Stimulated activated naive CD4-positive, alpha-beta T cell (primary cell): ENCODE data around the gene CNN1.
A peak's percentile ranks its signal among the peaks of the same experiment; 100 is the strongest.
"Not testable (repeated sequence)": the region's sequence is repeated elsewhere in the genome, so short reads cannot be mapped to it uniquely, and the experiment has no call there.

Source experiments
- DNase-seq, 6 experiments: peaks; one replicate each; lab custom pipeline; 2025; lab: John Stamatoyannopoulos, UW

Gene CNN1

GRCh38 chr19:11566164-11566563 is 27.5 kb downstream of the CNN1 start:
- no peak for DNase-seq

DNA sequence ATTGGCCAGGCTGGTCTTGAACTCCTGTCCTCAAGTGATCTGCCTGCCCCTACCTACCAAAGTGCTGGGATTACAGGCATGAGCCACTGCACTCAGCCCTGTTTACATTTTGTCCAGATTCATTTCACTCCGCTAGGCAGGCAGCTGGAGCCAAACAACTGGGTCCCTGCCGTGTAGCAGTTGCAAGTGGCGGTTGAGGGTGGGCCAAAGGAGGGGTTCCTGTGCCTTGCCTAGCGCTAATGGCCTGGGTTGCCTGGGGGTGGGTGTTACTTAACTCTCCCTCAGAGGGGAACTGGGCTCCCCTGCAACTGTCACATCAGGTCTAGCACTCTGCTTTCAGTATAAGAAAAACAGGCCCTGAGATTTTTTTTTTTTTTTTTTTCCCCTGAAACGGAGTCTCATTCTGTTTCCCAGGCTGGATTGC is 31.4 kb downstream of the CNN1 start:
- DNase-seq, result no peak

- DNase-seq, result not testable (repeated sequence)
These were observed 34.7 kb downstream of the CNN1 start for GRCh38 chr19:11573354-11573753.

DNA sequence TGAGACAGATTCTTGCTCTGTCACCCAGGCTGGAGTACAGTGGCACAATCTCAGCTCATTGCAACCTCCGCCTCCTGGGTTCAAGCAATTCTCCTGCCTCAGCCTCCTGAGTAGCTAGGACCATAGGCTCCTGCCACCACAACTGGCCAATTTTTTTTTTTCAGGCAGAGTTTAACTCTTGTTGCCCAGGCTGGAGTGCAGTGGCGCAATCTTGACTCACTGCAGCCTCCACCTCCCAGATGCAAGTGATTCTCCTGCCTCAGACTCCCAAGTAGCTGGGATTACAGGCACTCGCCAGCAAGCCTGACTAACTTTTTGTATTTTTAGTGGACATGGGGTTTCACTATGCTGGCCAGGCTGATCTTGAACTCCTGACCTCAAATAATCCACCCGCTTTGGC is 35.1 kb downstream of the CNN1 start:
- DNase-seq, result not testable (repeated sequence)

DNA sequence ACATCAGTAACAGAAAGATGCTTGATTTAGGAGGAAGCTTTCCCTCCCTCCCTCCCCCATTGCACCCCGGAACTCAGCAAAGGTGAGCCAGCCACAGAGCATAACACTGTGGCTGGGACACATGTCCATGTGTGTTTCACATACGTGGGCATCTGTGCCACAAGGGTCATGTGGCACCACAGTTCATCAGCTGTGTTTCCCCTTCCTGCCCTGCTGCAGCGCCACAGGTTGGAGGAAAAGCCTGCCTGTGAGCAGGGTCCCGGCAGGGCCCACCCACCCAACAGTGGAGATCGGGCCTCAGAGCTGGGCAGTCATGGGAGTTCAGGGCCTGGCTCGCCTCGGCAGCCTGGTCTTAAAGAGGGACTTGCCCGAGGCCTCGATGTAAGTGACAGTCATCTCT is 36.0 kb downstream of the CNN1 start:
- no peak for DNase-seq

DNA sequence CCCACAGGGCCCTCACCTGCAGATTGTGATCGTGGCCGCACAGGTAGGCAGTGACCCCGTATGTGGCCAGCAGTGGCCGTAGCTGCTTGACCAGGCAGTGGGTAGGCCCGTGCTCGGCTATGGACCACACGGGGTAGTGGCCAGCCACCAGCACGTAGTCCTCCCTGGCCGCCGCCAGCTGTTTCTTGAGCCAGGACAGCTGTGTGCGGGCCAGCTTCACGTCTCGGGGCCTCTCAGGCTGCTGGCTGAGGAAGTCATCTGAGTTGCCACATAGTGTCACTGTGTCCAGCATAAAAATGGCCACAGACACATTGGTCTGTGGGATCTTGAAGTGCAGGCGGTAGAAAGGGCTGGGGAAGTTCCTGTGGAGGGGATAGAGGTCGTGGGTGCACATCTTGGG is 37.6 kb downstream of the CNN1 start:
- DNase-seq, result no peak

- peak in 2 of 6 experiments; percentile 16 to 32 for DNase-seq
These were observed 39.0 kb downstream of the CNN1 start, which contains the start of gene ACP5 for GRCh38 chr19:11577451-11578257. Gene ACP5 (minus strand): TSS chr19:11577645. CDS start chr19:11577317, 328 bp downstream.

DNA sequence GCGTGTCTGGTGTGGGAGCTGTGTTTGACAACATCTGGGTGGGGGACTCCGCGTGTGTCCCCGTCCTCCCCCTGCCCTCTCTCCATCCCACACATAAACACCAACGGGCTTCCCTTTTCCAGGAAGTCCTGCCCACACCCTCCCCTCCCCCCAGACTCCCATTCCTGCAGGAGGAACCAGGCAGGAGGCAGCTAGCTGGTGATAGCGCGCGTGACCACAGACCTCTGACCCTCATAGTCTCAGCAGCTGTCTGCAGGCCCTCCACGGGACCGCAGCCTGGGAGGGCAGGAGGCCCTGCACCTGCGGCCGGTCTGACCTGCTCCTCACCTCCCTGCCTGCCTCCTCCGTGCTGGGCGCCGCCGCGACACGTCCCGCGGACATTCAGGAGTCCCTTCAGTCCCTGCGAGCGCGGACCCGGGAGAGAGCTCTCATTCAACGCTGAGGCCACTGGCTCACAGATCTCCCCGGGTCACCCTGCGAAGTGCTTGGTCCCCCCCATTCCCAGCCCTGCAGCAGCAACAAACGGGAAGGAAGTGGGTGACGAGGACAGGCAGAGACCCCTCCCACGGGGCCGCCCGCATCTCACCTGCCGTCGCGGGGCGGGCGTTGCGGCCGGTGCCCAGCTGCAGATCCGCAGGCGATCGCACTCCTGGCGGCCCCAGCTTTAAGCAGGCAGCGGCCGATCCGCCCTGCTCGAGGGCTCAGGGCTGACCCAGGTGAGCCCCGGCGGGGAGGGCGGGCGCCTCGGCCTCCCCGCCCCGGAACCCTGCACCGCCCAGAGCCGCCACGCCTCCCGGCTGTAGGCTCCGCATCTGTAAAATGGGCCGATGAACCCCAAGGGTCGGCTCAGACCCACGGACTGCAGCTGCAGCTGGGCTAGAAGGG is 39.8 kb downstream of the CNN1 start:
- peak in 5 of 6 experiments; percentile 11 to 48 (median 32) for DNase-seq

GRCh38 chr19:11580116-11580515 is 41.5 kb downstream of the CNN1 start:
- no peak for DNase-seq

DNA sequence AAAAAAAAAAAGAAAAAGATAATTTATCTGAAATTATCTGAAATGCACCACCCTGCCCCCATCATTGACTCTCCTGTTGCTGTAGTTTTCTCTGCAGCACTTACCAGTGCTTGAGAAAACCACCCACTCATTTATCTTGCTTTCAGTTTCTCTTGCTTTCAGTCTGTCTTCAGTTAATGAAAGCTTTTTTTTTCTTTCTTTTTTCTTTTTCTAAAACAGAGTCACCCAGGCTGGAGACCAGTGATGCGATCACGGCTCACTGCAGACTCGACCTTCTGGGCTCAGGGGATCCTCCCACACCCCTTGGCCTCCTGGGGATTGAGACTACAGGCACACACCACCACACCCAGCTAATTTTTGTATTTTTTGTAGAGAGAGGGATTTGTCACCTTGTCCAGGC is 43.1 kb downstream of the CNN1 start:
- peak in 4 of 6 experiments; percentile 13 to 55 (median 50) for DNase-seq

DNA sequence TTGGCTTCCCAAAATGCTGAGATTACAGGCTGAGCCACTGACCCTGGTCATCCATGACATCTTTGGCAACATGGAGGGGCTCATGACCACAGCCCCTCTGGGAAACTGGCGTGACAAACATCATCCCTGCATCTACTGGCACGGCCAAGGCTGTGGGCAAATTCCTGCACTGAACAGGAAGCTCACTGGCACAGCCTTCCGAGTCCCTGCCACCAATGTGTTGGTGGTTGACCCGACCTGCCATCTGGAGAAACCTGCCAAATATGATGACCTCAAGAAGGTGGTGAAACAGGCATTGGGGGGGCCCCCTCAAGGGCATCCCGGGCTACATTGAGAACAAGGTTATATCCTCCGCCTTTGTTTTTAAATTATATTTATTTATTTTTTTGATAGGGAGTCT is 47.7 kb downstream of the CNN1 start:
- no peak for DNase-seq

DNA sequence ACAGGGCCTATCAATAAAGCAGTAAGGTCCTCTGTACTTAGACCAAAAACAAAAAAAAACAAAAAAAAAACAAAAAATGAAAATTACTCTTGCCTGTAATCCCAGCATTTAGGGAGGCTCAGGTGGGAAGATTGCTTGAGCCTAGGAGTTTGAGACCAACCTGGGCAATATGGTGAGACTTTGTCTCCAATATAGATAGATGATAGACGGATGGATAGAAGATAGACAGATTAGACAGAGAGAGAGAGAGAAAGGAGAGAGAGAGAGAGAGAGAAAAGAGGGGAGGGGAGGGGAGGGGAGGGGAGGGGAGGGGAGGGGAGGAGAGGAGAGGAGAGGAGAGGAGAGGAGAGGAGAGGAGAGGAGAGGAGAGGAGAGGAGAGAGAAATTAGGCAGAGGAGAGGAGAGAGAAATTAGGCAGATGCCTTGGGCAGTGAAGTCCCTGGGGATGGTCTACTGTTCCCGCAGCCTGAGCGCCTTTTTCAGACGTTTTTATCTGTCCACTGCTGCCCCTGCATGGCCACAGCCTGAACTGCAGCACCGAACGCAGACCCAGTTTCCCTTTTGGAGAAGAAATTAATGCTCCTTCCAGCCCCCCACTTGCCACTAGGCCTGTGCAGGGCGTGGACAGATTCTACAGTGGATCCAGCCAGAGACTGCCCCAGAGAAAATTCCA is 48.8 kb downstream of the CNN1 start:
- DNase-seq, result peak; percentile 42 to 81 (median 71)

- no peak for DNase-seq
These were observed 49.5 kb downstream of the CNN1 start for GRCh38 chr19:11587975-11588631.

- DNase-seq, result no peak
These were observed 55.4 kb downstream of the CNN1 start for GRCh38 chr19:11594084-11594483.

- DNase-seq, result no peak
These were observed 57.5 kb downstream of the CNN1 start for GRCh38 chr19:11596156-11596555.

DNA sequence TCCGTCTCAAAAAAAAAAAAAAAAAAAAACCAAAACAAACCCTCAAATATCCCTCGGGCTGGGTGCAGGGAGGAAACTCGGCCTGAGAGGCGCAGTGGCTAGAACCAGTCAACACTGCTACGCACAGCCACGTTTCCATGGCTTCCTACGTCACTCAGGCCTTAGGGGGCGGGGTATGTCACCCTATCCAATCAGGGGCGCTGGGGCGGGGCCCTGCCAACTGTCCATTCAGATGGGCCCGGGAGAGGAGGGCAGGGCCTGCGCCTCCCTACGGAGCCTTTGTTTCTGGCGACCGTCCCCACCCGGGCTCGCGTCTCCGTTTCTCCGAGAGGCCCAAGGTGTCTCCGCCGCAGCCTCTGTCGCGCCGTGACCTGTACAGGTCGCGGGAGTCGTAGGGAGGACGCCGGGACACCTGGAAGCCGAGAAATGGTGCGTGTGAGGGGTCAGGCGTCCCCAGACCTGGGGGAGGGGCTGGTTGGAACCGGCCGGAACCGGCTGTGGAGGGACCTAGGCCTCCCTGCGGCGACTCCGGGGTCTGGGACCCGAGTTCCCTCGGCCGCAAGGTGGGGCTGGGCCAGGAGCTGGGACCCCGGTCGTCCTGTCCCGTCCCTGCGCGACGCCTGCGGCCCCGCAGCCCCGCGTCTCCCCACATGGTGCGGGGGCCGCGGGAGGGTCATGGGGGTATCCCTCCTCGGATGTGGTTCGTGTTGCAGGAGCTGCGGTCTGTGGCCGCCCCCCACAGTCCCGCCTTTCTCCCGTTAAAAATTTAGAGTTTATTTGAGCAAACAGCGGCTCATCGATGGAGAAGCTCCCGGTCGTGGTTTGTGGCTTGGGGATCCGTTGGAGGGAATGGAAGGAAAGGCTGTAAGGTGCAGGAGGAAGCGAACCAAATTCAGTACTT is 58.8 kb downstream of the CNN1 start, which contains the start of gene ZNF627:
Gene ZNF627, plus strand, starts transcription at position 282 of the 901 bp plus-strand sequence. Its CDS starts 145 bp downstream, at position 427.
- DNase-seq, result peak; percentile 89 to 98 (median 94)

DNA sequence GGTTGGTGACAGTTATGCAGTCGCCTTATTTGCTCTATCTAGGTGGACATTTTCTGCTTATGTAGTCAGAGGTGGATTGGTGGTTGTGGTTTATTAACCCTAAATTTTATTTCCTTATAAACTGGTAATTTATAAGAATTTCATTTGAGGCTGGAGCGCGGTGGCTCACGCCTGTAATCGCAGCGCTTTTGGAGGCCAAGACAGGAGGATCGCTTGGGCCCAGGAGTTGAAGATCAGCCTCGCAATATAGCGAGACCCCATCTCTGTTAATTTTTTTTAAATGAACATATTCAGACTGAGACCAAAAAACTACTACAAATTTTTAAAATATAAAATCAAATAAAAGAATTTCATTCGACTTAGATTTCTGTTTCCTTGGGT is 59.4 kb downstream of the CNN1 start:
- no peak for DNase-seq

GRCh38 chr19:11598746-11599145 is 60.1 kb downstream of the CNN1 start:
- no peak for DNase-seq

- DNase-seq, result not testable (repeated sequence)
These were observed 61.1 kb downstream of the CNN1 start for GRCh38 chr19:11599704-11600103.
